NK-92 treated with Interleukin-12 subunit alpha and Interleukin-12 subunit beta, amount 100 ng/mL, for 24 hours (cell line): ENCODE measurements around the gene ANKRD65.
"Not testable (repeated sequence)": the region's sequence is repeated elsewhere in the genome, so short reads cannot be mapped to it uniquely, and the experiment has no call there.

Experiments used
- DNase-seq: peaks from one replicate; lab custom pipeline; 2025; lab: John Stamatoyannopoulos, UW

ANKRD65 gene

DNA sequence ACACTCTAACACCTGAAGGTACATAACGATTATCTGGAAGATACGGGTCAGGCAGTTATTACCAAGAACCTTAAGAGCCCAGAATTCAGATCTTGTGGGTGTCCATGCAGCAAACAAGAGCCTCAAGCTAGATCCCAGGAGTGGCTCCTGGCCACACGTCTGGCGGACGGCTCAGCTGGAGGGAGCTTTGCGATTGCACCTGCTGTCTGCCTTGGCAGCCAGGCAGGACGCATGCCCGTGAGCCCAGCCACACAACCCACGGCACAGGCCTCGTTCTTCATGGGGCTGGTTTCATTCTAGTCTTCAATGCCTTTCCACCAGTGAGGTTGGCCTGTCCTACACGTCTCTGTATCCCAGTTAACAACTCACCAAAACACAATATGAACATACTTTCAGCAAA is 27.6 kb downstream of the ANKRD65 start:
- no peak for DNase-seq

DNA sequence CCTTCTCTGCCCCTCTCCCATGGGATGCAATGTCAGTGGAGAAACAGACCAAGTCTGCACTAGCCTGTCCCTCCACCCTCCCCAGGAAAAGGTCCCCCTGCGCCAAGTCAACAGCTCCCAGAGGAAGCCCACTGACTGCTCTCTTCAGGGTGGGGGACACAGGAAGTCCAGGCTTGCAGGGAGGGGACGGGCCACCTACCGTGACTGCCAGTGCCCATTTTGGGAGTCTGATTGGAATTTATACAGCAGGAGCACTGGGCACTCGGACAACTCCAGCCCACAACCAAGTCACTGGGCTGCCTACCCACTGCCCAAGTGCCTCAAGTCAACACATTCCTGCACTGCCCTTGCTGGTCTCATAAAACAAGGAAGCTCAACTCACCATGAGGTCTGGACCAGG is 28.1 kb downstream of the ANKRD65 start:
- no peak for DNase-seq

DNA sequence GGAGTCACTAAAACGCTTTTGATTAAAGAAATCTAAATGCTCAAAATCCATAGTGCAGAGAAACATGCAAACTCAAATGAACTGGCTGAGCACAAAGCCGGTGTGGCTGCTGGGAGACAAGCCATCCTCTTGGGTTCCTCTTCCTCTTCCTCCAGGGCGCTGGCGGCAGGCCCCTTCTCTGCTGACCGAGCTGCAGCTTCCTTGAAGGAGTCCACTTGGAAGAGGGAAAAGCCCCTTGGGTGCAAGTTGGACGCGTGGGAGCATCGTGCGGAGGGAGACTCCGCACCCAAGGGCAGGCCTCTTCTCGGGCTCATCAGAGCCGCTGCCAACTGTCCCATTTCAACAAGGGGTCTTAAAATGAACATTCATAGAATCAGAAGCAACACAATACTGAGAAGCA is 29.9 kb downstream of the ANKRD65 start:
- DNase-seq: no peak

DNA sequence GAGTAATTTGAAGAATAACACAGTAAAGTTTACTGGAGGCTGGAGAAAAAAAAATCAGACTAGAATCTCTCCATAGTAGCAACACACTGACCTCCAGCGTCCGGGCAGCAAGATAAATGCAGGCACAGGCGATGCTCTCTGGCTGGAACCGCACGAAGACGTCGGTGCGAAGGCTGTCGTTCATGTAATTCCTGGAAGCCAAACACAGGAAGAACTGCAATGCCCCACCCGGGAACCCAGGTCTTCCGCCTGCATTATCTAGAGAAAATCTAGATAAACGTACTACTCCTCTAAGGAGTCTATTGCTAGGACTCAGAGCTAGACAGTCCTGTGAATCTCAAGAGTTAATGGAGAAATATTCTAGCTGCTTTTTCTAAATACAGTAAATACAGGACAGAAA is 30.4 kb downstream of the ANKRD65 start:
- DNase-seq: no peak

DNA sequence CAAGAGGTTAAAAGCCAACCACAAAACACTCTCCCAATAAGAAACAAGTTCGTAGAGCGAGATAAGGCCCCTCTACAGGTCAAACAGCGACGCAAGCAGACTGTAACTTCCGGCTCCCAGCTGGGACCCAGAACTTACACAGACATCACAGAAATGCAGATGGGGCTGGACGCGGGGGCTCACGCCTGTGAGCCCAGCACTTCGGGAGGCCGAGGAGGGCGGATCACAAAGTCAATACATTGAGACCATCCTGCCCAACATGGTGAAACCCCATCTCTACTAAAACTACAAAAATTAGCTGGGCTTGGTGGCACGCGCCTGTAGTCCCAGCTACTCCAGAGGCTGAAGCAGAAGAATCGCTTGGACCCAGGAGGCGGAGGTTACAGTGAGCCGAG is 33.0 kb downstream of the ANKRD65 start:
- DNase-seq: no peak

DNA sequence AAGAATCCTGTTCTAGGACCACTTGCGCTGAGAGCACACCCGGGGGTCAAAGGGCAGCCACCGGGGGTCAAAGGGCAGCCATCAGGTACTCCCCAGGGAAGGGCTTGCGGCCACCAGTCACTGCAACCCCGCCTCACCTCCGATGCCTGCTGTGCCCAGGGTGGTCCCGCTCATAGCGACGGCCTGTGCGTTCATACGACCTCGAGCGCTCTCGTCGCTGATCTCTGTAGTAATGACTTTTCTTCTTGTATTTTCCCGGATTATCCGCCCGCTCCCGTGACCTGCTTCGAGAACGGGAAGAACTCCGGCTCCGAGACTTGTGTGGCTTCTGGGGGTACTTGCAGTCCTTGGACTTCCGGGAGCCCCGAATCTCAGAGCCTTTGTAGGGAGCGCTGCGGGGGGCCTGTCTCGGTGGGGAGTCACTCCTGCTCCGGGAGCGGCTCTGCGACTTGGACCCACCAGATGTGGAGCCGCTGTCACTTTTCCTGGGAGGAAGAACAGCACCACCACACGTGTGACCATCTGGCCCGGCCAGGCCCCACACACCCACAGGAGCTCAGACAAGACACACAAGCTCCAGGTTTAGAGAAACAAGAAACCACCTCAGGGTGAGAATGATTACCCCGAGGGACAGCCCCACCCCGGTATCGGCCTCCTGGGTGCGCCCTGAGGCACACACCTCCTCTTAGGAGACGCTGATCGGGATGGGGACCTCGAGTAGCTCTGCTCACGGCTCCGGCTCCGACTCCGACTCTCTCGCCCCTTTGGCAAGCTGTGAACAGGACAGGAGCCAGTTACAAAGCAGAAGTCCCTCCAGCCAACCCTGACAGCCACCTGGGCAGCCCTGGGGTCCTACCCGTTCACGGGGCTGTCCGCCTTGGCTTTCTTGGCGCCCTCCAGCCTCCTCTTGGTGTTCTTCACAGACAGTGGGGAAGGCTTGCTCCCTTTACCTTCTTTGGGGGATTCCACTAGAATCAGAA is 33.7 kb downstream of the ANKRD65 start:
- DNase-seq: no peak

DNA sequence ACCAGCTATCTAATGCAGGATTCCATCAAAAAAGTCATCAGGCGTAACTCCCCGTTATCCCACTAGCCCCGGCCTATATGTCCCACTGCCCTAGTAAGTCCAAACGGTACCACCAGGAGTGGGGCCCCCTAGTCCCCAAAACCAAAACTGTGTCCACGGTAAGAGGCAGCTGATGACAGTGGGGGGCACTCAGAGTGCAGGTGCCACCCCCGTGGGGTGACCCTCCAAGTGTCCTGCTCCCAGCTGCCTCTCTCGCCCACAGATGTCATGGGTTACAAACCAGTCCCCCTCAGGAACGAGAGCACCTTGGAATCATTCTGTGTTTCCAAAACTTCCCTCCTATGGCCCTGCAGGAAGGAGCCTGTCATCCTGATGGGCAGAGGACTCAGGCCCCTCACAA is 35.1 kb downstream of the ANKRD65 start:
- no peak for DNase-seq

DNA sequence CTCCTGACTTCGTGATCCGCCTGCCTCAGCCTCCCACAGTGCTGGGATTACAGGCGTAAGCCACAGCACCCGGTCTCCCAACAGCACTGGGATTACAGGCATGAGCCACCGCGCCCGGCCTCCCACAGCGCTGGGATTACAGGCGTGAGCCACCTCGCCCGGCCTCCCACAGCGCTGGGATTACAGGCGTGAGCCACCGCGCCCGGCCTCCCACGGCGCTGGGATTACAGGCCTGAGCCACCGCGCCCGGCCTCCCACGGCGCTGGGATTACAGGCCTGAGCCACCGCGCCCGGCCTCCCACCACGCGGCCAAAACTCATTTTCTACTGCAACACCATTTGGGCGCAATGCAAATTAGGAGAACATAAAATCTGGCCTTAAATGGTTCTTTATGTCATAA is 35.7 kb downstream of the ANKRD65 start:
- DNase-seq: not testable (repeated sequence)

DNA sequence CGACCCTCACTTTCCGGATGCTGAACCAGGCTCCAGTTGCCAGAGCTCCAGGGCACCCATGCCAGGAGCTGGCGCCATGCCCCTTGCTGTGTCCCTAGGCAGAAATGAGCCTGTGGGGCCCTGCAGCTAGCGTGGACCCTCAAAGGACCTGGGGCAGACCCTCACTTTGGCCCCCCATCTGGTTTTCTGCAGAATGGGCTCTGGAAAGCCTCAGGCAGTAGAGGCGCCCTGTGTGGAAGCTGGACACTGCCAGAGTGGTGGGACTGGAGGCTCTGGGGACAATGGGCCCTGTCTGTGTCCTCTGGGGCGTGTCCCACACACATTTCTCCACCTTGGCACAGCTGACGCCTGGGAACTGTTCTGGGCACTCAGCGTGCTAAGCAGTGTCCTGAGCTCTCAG is 39.8 kb downstream of the ANKRD65 start:
- DNase-seq: no peak

DNA sequence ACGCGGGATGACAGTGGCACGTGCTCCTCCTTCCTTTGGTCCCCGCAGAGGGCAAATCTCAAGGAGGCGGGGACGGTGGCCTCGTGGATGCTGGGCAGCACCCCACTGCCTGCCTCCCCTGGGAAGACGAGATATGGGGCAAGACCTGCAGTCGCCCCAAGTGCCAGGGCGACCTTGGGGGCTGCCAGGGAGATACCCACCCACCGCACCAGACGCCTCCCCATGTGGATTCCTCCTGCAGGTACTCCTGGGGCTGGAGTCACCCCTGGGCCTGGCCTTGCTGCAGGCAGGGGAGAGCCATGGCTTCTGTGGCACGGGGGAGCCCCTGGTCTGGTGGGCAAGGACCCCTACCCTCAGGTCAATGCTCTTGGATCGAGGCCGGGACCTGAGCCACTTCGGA is 40.2 kb downstream of the ANKRD65 start:
- no peak for DNase-seq

DNA sequence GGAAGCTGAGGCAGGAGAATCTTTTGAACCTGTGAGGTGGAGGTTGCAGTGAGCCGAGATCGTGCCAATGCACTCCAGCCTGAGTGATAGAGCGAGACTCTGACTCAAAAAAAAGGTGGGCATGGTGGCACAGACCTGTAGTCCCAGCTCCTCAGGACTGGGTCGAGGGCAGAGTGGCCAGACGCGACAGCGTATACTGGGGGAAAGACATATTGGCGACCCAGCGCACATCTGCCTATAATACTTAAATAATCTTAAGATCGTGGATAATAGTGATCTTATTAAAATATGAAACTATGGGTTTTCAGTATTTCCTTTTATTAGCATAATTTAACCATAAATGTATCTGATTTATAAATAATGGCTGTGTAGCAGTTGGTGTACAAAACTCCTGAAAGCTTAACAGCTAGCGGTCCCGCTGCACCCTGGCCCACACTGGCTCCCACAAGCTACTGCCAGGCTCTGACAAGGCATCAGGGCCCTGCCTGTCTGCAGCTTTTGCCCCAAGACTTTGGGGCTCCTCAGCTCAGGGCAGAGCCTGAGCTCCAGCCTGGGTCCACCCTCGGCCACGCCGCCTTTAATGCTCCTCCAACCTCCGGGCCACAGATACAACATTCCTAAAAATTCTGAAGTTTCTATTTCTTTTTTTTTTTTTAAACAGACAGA is 43.4 kb downstream of the ANKRD65 start:
- no peak for DNase-seq

DNA sequence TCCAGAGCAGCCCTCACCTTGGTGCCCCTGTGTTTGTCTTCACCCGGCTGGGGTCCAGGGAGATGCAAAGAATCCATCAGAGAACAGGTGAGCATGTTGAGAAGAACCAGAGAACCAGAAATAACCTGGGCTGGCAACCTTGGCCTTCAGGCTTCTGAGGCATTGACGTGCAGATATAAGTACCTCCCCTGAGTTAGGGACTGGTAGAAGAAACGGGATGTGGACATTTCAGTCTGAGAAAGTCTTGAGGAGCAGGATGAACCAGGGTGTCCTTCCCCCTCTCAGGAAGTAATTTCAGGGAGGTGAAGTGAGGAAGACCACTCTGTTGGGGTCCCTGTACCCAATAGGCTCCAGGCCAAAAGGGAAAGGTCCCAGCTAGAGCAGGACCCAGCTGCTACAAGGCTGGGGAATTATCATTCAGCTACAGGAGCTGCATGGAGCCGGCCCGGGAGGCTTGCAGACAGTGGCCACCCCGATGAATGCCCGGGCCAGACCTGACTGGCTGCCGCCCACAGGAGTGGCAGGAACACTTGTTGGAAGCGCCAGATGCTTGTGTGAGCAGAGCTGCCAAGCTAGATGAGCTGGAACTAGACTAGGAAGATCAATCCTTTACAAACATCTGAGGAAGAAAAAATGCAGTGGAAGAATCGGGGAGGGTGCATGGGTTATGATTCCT is 44.4 kb downstream of the ANKRD65 start:
- no peak for DNase-seq

DNA sequence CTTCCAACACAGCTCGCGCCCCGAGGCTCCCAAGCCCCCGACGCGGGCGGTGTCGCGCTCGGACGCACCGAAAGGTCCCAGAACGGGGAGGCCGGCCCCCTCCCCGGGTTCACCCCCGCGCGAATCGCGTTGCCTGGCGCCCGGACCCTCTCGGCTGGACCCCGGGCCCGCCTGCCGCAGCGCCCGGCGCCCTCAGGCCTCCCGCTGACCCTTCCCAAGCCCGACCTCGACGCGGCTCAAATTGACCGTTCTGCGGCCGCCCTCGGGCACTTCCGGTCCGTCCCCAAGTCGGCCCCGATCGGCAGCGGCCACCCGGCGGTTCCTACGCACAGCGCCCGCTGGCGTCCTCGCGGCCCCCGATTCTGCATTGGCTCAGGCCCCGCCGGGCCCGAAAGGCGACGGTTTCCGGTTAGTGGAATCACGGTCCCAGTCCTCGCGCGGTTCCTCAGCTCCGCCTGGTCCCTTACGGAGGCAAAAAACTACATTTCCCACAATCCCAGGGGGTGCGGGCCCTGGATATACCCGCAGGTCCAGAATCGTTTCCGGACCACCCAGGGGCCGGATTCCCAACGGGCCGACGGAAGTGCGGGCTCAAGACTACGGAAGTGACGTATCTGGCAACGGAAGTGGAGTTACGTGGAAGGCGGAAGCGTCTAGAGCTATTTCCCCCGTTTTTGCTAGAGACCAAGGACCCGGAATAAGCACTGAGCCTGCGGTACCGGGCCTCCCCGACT is 46.0 kb downstream of the ANKRD65 start, which contains the start of gene AURKAIP1:
AURKAIP1 (minus strand) TSS at position 279 of the 734 bp plus-strand sequence. CDS start 451 bp downstream, outside the sequence.
- DNase-seq: peak; percentile 97

DNA sequence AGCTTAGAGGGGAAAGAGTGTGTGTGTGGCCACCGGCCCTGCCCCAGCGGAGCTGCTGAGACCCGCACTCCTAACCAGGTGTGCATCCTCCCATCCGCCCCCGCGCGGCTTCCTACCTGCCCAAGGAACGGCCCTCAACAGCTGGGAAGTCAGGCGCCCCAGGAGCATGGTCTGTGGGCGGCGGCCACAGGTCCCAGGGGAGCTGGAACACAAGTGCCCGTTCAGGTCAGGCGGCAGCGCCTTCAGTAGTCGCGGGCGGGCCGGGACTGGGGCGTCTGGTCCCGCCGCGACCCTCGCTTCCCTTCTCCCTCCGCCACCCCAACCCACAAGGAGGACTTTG is 46.5 kb downstream of the ANKRD65 start:
- no peak for DNase-seq

DNA sequence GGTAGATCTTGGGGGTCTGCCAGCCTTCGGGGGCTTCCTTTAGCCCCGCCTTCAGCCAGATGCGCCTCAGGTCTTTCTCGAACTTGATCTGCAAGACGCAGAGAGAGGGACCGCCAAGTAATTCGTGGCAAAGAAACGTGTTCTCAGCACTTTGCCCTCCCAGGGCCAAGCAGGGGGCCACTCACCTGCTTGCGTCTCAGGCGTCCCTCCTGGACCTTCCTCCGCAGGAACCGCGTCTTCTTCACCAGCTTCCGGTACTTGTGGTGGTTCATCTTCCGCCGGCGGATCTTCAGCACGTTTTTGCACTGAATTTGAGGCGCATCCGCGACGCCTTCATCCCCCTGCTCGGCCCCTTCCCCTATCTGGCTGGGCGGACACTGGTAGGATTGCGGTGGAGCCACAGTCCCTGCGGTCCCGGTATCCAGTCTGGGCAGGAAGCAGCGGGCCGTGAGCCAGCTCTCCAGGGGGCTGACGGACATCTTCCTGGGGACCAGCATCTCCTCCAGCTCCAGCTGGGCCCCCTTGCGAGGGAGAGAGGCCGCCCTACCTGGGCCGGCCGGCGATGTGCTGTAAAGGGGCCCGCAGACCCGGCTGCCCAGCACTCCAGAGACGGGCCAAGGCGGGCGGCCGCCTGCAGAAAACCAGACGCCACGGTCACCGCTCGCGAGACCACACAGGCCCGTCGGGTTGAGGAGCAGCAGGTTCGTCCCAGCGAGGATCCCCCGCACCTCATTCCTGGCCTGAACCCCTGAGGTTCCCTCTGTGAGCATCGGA is 47.1 kb downstream of the ANKRD65 start:
- DNase-seq: no peak

DNA sequence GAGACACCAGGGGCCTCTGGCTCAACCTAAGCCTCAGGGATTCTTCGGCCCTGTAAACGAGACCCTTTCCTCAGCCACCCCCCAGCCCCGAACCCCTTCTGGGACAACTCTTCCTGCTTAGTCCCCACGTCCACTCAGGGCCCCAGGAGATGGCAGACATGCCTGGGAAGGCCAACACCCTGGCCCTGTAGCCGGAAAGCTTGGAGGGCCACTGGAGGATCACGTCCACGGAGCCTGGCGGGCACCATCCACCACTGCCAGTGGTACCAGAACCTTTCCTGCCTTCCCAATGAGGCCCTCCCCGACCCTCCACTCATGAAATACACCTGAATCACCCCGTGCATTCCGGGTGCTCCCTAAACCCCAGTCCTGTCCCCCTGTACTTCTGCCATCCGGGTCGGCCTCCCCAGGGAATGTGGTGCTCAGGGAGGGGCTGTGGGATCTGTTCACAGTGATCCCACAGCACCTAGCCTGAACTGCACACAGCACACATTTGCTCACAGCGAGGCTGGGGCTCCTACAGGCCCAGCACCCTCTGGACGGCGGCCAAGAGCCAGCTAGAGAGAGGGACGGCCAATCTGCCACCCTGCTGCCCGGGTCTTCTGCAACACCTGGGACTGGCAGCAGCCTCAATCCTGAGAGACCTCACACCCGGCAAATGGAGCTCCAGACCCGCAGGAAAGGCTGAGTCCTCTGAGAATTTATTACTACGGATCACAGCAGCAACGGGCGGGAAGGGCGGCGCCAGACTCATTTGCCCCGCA is 47.8 kb downstream of the ANKRD65 start:
- DNase-seq: no peak

DNA sequence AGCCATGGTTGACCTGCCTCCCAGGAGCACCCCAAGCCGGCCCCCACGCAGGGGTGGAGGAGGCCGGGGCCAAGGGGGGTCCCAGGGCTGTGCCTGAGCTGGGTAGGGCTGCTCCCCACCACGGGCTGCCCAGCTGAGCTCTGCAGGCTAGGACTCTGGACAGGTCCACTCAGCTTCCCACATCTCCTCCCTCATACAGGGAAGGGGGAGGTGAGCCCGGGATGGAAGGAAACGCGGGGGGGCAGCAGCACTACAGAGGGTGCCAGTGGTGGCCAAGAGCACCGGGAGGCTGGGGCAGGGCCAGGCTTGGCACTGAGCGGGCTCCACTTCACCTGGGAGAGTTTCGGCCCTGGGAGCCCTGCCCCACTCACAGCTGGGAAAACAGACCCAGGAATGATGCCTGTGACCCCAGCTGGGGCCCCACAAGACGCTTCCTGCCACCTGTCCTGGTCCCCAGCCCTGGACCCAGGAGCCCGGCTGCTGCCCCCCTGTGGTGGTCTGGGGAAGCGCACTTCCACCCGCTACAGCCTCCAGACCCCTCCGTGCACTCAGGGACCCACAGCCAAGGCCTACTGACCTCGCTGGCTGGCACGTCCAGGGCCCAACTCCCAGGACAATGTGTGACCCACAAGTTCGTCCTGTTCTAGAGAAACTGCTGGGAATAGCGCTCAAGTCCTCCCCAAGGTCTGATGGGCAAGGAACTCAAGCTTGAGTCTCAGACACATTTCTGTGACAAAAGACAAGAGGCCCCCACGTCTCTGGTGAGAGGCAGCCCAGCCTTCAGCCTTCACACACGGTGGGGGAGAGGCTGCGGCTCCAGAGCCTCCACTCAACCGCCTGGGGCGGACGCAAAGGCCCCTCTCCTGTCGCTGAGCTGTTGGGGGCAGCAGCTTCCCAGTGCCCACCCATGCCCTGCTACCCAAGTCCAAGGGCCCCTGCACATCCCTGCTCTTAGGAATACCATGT is 49.0 kb downstream of the ANKRD65 start:
- peak; percentile 58 for DNase-seq

DNA sequence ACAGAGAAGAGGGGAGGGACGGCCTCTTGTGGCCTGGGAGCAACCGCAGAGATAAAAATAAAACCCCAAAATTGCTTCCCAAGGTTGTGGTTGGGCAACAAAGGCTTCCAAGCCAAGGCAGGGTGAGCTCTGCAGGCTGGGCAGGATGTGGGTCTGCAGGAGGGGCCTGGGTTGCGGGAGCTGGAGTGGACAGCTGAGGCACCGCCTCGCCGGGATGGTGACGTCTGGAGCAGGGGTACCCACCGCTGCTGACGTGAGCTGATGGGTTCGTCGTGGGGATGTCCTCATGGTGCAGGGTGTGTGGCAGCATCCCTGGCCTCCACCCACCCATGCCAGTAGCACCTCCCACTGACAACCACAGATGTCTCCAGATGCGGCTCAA is 49.7 kb downstream of the ANKRD65 start:
- no peak for DNase-seq

DNA sequence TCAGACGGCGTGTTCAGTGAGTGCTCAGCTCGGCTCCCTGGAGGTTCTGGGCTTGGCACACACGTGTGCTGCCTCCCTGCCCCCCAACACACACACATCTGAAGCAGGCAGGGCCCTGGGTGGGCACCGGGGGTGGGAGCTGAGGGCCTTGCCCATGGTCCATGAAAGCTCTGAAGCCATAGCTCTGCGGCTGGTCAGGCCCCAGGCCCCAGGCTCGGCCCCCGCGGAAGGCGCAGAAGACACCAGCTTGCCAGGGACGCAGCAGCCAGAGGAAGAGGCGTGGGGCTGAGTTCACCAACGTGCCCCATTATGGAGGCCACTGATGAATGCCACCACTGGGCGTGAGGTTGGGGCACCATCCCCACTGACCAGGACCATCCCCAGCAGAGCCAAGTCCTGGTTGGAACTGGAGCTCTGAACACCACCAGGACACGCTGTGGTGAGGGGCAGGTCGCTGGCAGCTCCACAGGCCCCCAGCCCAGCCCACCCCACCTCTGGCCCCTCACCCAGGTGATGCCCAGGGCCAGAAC is 50.2 kb downstream of the ANKRD65 start:
- DNase-seq: no peak
